Mucosa of descending colon (tissue), 3 donors: ENCODE measurements around the gene RAB6A. TPM values are rescaled to one million over a fixed set of nuclear protein-coding genes. Genes with fewer than 3 reads are reported as not detected.
A peak's percentile ranks its signal among the peaks of the same experiment; 100 is the strongest.

Source experiments
- ATAC-seq: fragments of 200-7000 bp; cut with Tn5 transposase; one replicate; pipeline ENCODE4 v1.9.1; 2020; ENCODE audit warnings: mild to moderate bottlenecking, moderate library complexity
- DNase-seq, 3 donors: peaks; one replicate each; pipeline ENCODE4 v3.0.0-alpha.2; 2020
- H3K36me3 ChIP-seq: fragments of 200-600 bp; one replicate; pipeline ENCODE4 v1.8.0; 2021; ENCODE audit warnings: low read depth, mild to moderate bottlenecking
- H3K4me1 ChIP-seq: fragments of 200-600 bp; one replicate; pipeline ENCODE4 v1.8.0; 2021; ENCODE audit warnings: low read depth, mild to moderate bottlenecking
- H3K4me3 ChIP-seq: fragments of 200-600 bp; one replicate; pipeline ENCODE4 v1.8.0; 2021; ENCODE audit warnings: mild to moderate bottlenecking
- H3K9me3 ChIP-seq: fragments of 200-600 bp; one replicate; pipeline ENCODE4 v1.8.0; 2021; ENCODE audit warnings: mild to moderate bottlenecking
- CTCF ChIP-seq: fragments of 200-600 bp; IDR thresholded peaks from one replicate; pipeline ENCODE4 v1.8.0; 2022; ENCODE audit warnings: antibody characterized with exemption, mild to moderate bottlenecking
- intact Hi-C, 2 donors: fragments of 100-400 bp; cut with DNase I in 1 of 2; cut with micrococcal nuclease in 1 of 2; formaldehyde crosslinking; loops; one replicate each; pipeline versions ENCODE4 v1.11.0 to v1.11.1; 2022; cut with DNase I, micrococcal nuclease
- total RNA-seq, 3 donors: library from RNA; stranded (reverse); fragmentation: NEBNext Ultra II Directional in 2 of 3; extraction: Animal tissue kit (Norgen Biotek cat#: 25700) in 2 of 3; gene quantifications; one replicate each; pipeline versions ENCODE4 v1.2.1 to v1.2.4, GENCODE V29; 2021 to 2023
- donor health status: DM: no; HTN: no; CAD: no; lungs with moderate emphysema.
- donor health status: DM: no; HTN: no; CAD: no.
- donor health status: DM: no; HTN: yes; CAD: no.

The RAB6A gene
- total RNA-seq, 3 donors from 2014 or later = 138 to 140 (median 139) TPM

- ATAC-seq (peak; percentile 35), DNase-seq (no peak)
- H3K4me1 ChIP-seq = no peaks in the 10 kb centered on the region
- H3K4me3 ChIP-seq = no peak overlapping the region
- no peak for TF ChIP-seq CTCF
- H3K9me3 ChIP-seq = no peaks in the 10 kb centered on the region
- no peaks in the 10 kb centered on the region for H3K36me3 ChIP-seq
- intact Hi-C loops = no loop called here
These were observed 44.5 kb downstream of the RAB6A start for GRCh38 chr11:73716153-73717056.

- Histone ChIP-seq H3K36me3 (no peaks in the 10 kb centered on the region), H3K4me3 (no peak overlapping the region), H3K4me1 (no peaks in the 10 kb centered on the region), H3K9me3 (no peaks in the 10 kb centered on the region)
- TF ChIP-seq CTCF = no peak
- DNase-seq (no peak), ATAC-seq (no peak)
- intact Hi-C loops = no loop called here
These were observed 45.3 kb downstream of the RAB6A start for GRCh38 chr11:73715541-73715940.

GRCh38 chr11:73710964-73711363, 49.9 kb downstream of the RAB6A start:
- intact Hi-C loops = no loop called here
- no peak for ATAC-seq
- H3K36me3 ChIP-seq = no peaks in the 10 kb centered on the region

GRCh38 chr11:73705053-73705452, 55.8 kb downstream of the RAB6A start:
- H3K9me3 ChIP-seq = no peaks in the 10 kb centered on the region
- ATAC-seq (peak; percentile 97), DNase-seq (peak in 1 of 3 donors; percentile 24)
- H3K4me1 ChIP-seq = no peaks in the 10 kb centered on the region
- H3K36me3 ChIP-seq = no peaks in the 10 kb centered on the region
- no peak for TF ChIP-seq CTCF
- intact Hi-C loops = no loop called here
- no peak overlapping the region for H3K4me3 ChIP-seq

More at GRCh38 chr11:73710964-73711363, 49.9 kb downstream of the RAB6A start:
- TF ChIP-seq CTCF = no peak
- no peaks in the 10 kb centered on the region for H3K9me3 ChIP-seq
- DNase-seq = no peak
- no peak overlapping the region for H3K4me3 ChIP-seq
- H3K4me1 ChIP-seq = no peaks in the 10 kb centered on the region

GRCh38 chr11:73693899-73694525, 66.9 kb downstream of the RAB6A start:
- intact Hi-C loops = no loop called here
- ATAC-seq = peak; percentile 56

More at GRCh38 chr11:73693899-73694525, 66.9 kb downstream of the RAB6A start:
- no peaks in the 10 kb centered on the region for H3K36me3 ChIP-seq
- no peak overlapping the region for H3K4me3 ChIP-seq
- no peak for TF ChIP-seq CTCF
- H3K4me1 ChIP-seq = no peaks in the 10 kb centered on the region
- DNase-seq = no peak
- no peaks in the 10 kb centered on the region for H3K9me3 ChIP-seq
